Cerebellar nuclear complex (tissue), 1 donor: ENCODE measurements around the gene HCFC1.

Experiments
- DNase-seq, 2 experiments: peaks; one replicate each; lab custom pipeline; 2025; lab: John Stamatoyannopoulos, UW

The HCFC1 gene

GRCh38 chrX:153958605-153959004, 13.0 kb downstream of the HCFC1 start:
- DNase-seq: no peak

DNA sequence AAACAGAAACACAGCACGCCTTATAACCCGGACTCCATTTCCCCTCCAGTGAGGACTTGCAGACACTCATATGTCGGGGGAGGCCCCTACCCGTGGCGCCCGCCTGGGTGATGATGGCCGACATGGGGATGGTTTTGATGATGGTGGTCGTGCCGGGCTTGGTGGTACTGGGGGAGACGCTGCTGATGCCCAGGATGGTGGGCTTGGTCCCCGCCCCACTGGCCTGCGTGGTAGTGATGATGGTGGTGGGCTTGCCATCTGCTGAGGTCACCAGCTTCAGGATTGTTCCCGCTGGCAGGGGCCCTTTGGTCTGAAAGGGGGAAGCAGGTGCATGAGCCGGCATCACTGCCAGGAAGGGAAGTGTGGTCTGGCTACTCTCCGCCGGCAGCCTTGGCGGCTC, 14.4 kb downstream of the HCFC1 start:
- no peak for DNase-seq

DNA sequence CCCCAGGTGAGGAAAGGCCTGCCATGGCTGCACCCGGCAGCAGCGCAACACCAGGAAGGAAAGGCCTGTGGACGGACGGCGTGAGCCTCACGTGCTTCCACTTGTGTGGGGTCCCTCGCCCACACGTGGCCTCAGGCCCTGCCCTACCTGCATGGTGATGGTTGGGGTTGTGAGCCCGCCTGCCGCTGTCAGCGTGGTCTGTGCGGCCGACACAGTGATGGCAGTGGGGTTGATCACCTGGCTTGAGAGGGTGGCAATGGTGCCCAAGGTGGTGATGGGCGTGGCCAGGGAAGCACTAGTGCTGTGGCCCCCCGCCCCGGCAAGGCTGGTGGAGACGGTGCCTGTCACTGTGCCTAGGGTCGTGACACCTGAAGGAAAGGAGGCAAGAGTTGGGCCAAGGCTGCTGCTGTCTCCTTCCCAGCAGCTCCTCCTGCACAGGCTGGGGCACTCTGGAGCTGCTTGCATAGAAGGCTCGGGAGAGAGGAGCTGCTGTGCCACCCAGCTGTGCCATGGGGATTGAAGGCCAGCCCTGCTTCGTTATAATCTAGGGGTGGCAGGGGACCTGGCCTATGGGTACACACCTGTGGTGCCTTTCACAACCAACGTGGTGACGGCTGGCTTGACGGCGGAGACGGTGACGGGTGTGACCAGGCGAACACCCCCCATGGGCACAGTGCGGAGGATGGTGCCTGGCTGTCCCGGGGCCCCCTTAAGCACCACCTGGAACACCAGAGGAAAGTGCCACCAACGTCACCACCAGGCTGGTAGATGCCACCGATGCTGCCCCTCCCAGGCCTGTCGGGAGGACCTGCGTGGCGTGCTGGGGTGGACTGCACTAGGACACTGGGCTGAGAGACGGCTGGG, 15.3 kb downstream of the HCFC1 start:
- DNase-seq: no peak

DNA sequence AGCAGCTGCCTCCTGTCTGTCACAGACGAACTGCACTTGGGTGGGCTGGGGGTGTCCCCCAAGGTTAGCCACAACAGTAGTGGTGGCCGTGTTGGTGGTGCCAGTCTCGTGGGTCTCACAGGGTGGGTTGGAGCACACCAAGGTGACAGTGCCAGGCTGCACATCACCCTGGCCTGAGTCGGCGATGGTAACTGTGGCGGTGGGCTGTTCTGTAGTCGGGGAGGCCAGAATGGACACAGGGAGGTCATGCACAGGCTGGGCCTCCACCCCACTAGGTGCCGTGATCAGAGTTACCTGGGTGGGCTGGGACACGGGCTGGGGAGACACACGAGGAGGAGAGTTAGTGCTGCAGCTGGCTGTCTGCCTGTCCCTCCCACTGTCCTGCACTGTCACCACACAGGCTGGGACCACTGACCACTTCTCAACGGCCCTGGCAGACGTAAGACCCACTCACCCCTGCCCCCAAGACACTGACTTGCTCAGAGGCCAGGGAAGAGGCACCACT, 16.3 kb downstream of the HCFC1 start:
- no peak for DNase-seq

- DNase-seq: no peak
Observed at GRCh38 chrX:153954558-153955227, 16.9 kb downstream of the HCFC1 start.

DNA sequence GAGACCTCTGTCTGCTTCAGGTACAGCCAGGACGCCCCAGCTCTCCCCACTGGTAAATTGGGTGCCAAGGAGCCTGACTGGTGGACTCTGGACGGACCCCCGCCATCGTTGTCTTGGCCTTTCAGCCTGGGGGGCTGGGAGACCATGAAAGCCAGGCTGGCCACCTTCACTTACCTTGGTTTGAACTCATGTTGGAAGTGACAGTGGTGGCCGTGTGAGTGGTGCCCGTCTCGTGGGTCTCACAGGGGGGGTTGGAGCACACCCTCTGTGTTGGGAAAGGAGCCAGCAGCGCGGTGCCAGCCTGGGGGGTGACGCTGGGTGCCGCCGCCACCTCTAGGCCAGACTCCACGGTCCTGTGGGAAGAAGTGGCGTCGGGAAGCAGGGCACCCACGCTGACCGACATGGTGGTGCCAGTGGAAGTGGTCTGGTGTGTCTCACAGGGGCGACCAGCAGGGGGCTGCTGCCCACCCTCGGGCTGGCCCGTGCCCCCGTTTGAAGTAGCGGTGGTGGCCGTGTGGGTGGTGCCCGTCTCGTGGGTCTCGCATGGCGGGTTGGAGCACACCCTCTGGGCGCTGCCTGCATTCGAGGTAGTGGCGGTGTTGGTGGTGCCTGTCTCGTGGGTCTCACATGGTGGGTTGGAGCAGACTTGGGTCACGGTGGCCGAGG, 17.6 kb downstream of the HCFC1 start:
- no peak for DNase-seq

- DNase-seq: peak in 1 of 2 experiments; percentile 16
Observed at GRCh38 chrX:153953342-153953830, 18.2 kb downstream of the HCFC1 start.

DNA sequence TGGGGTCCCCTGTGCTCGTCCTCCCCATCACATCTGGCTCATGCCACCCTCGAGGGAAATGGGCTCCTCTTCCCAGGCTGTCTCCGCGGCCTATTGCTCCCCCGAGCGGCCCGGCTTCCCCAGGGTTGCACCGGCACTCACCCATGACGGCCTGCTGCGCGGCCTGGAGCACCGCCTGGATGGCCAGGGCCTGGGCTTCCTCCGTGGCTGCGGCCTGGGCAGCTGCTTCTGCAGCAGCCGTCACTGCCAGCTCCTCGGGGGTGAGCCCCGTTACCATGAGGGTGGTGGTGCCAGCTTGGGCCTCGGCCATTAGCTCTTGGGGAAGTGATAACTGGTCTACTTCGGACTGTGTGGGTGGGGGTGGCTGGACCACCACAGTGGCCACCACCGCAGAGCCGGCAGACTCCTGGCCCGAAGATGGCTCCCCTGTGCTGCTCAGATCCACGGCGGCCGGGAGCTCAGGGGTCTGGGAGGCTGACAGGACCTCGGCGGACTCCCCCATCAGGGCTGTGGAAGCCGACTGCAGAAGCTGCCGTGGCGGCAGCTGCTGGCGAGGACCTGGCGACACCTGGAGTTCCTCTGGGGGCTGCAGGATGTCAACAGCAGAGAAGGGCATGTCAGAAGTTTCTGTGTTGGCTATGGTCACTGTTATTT, 19.1 kb downstream of the HCFC1 start:
- no peak for DNase-seq

DNA sequence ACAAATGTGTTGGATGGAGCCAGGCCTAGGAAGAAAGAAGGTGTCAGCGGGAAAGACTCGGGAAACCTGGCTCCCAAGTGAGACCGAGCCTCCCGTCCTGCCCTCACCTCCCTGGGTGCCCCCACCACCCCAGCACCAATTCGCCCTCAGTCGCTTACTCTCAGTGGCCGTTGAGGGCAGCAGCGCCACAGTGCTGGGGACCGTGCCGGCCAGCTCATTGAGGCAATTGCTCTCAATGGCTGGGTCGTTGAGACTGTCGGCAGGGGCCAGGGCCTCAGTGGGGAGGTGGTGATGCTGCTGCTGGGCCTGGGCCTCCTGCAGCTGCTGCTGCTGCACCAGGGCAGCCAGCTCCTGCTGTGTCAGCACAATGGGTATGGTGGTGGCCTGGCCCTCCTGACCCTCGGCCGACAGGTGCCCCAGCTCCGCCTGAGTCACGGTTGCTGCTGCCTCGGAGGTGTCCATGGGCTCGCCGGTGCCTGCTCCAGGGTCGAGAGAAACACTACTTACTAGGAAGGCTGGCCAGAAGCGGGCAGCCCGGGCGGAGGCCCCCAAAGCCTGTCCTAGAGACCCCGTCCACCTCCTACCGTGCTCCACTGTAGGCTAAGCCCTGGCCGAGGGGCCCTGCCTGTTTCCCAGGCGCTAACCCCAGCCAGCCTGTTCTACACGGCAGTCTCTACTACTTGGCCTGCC, 19.8 kb downstream of the HCFC1 start:
- no peak for DNase-seq

DNA sequence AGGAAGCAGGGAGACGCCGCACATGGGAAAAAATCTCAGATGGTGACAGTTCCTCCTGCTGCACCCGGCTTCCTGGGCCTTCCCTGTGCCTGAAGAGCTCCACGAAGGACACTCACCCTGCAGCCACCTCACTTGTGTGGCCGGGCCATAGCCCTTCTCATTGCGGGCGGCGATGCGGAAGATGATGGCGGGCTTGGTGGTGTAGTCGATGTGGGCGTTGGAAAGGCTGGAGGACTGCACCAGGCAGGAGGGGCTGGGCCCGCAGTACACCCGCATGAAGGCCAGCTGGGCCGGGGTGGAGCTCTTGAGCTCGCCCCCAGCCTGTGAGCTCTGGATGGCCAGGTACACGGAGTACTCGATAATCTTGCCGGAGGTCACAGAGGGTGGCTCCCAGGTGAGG, 21.5 kb downstream of the HCFC1 start:
- DNase-seq: no peak

DNA sequence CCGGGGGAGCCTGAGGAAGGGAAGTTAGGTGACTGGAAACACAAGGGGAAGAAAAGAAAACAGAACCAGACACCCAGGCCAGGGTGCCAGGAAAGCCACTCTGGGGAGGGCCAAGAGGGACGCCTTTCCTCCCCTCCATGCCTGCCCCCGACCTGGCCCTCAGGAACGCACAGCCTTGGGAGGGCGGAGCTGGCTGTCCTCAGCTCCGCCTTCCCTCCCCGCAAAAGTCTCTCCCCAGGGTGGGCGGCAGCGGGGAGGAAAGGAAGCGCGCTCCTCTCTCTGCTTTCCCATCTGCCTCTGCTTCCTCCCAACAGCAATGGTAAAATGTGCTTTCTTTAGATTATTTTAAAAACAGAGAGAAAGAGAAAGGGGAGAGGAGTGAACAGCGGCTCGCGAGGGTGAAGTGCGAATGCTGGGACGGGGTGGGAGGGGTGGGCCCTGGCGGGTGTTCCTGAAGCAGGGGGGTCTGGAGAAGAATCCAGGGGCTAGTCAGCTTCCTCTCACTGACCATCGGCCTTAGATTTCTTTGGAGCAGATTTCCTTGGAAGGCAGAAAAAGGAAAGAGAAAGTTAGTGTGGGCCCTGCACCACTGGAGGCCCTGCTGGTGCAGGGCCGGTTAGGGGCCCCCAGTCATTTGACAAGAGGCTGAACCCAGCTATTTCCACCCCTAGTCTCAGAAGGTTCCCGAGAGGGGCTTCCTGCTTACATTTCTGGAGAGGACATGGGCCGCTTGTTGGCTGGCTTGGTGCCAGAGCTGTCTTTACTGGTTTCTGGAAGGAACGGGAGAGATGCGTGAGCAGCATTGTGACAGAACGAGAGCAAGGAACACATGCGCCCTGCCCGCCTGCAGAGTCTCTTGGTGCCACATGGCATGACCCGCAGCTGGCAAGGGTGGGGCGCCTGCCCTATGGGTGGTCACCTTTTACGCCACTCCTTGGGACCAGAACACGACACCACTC, 22.5 kb downstream of the HCFC1 start:
- DNase-seq: no peak

GRCh38 chrX:153948002-153948466, 23.6 kb downstream of the HCFC1 start:
- DNase-seq: no peak

DNA sequence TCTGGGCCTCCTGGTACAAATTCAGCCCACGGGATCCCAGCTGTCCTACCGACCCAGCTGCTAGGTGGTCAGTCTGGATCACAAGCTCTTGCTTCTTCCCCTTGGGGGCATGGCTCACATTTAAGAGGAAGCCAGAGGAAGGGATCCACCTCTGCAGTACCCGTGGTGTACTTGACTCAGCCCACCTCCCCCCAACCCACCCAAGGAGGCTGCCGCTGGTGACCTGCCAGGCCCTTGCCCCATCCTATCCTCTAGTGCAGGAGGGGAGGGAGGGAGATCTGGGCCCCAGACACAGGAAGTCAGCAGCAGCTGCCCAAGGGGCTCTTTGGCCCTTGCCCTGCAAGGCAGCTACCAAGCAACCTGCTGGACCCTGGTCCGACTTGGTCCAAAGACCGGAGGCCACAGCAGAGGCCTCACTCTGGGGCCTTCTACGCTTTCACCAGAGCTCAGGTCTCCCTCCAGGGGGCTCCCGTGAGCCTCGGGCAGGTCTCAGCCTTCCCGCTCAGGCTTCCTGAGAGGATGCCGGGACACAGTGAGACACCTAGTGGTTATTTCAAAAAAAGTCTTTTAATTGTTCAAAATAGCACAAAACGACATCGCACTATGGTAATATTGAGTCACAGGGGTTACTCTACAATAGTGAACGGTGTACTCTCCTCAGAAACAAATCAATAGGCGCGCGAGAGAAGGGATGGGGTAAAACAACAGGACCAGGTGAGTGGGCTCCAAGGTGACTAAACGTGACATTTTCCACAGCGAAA, 24.4 kb downstream of the HCFC1 start:
- DNase-seq: no peak

DNA sequence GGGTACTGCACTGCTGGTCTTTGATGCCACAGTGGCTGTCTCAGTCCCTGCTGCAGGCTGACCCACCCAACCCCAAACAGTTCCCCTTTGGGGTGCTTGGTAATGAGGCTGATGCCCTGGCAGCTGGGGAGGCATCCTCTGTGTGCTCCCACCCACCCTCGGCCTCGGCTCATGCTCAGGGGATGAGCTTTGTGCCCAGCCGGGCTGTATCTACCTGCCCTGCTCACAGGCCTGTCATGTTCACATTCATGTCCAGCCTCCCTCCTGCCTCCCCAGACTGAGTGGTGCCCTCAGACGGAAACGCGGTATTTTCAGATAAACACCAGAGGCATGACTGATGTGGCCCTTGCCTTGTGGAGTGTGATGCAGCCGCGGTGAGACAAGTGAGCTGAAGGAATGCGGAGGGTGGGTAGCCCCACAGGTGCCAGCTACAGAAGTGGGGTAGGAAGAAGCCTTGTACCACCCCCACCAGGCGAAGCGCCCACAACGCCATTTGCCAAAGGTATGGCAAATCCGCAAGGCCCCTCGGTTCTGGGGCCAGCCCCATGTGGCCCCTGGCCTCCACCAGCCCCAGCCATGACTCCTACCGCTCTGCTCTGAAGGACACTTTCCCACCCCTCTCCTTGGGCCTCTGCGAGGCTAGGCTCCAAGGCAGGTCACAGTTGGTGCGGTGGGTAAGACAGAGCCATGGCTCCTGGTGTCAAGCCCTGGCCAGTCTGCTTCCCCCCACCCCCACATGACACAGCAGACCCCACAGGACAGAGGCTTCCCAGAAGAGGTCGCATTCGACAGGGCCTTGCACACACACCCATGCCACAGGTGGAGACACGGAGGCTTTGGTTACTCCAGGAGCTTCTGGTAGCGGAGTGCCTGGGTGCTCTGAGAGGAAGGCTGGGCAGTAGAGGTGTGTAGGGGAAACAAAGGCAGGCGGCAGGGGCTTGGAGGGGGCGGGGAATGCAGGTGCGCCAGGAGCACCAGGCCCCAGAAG, 25.4 kb downstream of the HCFC1 start:
- no peak for DNase-seq

GRCh38 chrX:153944800-153945150, 26.8 kb downstream of the HCFC1 start:
- DNase-seq: no peak

DNA sequence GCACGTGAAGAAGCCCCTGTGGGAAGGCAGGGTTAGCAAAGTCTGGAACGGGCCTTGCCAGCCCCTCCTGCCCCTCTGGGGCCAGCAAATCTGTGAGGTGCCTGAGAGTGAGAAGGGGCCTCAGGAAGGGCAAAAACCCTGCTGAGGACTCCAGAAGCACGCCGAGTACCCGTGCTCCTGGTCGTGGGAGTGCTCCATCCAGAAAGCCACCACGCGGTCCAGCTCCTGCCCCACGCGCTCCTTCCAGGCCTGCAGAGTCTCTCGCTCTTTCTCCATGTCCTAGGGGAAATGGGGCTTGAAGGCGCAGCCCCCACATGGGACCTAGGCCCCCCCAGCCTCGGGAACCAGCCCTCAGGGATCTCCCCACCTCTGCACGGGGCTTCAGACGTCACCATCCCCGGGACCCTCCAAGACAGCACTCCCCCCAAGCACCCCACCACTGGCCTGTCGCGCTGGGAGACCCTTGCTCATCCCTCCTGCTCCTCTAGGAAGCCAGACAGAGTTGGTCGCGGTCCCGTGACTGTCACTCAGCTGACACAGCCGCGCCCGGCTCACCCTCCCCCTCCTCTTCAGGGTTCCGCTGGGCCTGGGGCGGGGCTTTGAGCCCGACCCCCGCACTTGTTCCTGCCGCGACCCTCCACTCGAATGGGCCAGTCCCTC, 27.3 kb downstream of the HCFC1 start, which contains the start of gene RENBP:
Gene RENBP, minus strand, starts transcription at position 504 of the 660 bp plus-strand sequence. Its CDS starts 33 bp downstream, at position 471.
- DNase-seq: no peak
